Adrenal gland (tissue), 5 donors: Measurements from ENCODE around the gene TSPYL2.

Experiments
- POLR2A ChIP-seq, 2 donors: fragments of 450-650 bp; IDR thresholded peaks; one replicate each; pipeline ENCODE4 v1.6.1; 2017; ENCODE audit warnings: antibody characterized with exemption in 2 of 2, mild to moderate bottlenecking in 2 of 2, moderate library complexity in 1 of 2
- TF ChIP-seq, protein P1 (sequence below), 6 experiments: fragments of 450-650 bp in 4 of 6; fragments of 200-600 bp in 2 of 6; sonication (generic) in 1 of 6; IDR thresholded peaks; 1 replicate in 5 of 6; 2 replicates in 1 of 6; pipeline versions ENCODE4 v1.5.1 to v1.8.0; 2016 to 2021; ENCODE audit warnings: antibody characterized with exemption in 6 of 6, mild to moderate bottlenecking in 2 of 6, moderate library complexity in 1 of 6
- donor health status: DM: no; HTN: no; CAD: no.

DNA sequence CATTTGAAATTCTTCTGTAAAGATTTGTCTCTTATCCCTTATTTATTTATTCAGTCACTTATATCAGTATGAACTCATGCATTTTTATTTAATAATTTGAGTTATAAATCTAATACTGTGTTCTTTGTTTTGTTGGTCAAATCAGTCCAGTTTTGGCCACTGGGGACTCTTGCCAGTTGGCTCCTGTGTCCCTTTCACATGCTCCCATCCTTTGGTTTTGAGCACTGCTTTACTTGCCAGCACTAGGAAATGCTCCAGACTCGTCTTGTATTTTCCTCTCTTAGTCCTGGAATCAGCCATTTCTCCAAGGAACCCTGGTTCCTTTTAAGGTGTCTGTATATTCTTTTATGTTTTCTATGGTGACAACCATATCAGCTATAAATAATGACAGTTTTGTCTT is 39.8 kb downstream of the TSPYL2 start:
- no peak for TF ChIP-seq POLR2A (IDR thresholded peaks at IDR 0.05)
- TF ChIP-seq, protein P1, sequence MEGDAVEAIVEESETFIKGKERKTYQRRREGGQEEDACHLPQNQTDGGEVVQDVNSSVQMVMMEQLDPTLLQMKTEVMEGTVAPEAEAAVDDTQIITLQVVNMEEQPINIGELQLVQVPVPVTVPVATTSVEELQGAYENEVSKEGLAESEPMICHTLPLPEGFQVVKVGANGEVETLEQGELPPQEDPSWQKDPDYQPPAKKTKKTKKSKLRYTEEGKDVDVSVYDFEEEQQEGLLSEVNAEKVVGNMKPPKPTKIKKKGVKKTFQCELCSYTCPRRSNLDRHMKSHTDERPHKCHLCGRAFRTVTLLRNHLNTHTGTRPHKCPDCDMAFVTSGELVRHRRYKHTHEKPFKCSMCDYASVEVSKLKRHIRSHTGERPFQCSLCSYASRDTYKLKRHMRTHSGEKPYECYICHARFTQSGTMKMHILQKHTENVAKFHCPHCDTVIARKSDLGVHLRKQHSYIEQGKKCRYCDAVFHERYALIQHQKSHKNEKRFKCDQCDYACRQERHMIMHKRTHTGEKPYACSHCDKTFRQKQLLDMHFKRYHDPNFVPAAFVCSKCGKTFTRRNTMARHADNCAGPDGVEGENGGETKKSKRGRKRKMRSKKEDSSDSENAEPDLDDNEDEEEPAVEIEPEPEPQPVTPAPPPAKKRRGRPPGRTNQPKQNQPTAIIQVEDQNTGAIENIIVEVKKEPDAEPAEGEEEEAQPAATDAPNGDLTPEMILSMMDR (IDR thresholded peaks at IDR 0.05): no peak
